OCI-LY1 (cell line): ENCODE results near the gene MYL12B.

ENCODE experiments used
- CTCF ChIP-seq: fragments of 200-600 bp; sonication (generic), shearing (Covaris generic); IDR thresholded peaks from 2 replicates; pipeline ENCODE4 v1.5.1; 2017; ENCODE audit warnings: mild to moderate bottlenecking, antibody characterized with exemption, low read length, moderate library complexity, mixed read lengths
- EZH2 ChIP-seq: fragments of 200-600 bp; sonication (generic), shearing (Covaris generic); IDR thresholded peaks from 2 replicates; pipeline ENCODE4 v1.8.0; 2017; ENCODE audit warnings: borderline replicate concordance, mixed run types, mild to moderate bottlenecking, antibody characterized with exemption, low read length, moderate library complexity, mixed read lengths

- no peak for TF ChIP-seq EZH2
- TF ChIP-seq CTCF: no peak
Measured at GRCh38 chr18:3225588-3225987, 36.3 kb upstream of the MYL12B start.
